Measurements from ENCODE around the gene SLC12A1.

SLC12A1 gene

DNA sequence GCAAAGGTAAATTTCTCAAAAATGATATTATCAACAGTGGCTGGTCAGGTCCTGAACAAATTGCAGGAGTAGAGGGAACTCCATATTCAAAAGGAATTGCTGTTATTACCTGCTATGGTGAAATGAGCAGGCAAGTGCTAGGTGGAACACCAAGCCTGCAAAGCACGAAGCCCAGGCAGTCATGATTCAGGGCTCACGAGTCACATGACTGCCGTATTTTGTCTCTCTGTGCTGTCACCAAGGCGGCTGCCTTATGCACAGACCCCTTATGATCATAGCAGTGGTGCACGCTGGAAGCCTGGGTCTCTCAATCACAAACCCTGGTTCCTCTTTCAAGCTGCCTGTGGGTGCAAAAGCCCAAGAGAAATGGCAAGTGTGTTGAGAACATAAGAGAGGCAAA is 24.4 kb downstream of the SLC12A1 start:
- in situ Hi-C loops (cut with MboI; ENCODE audit: low sequenced_read_pairs, unreplicated experiment) = no loop called here
- DNase-seq (ENCODE audit: low spot score) = no peak
- no peak for TF ChIP-seq CTCF (IDR thresholded peaks at IDR 0.05; ENCODE audit: borderline replicate concordance, control extremely low read depth, extremely low read depth, insufficient read depth, missing control alignments)

DNA sequence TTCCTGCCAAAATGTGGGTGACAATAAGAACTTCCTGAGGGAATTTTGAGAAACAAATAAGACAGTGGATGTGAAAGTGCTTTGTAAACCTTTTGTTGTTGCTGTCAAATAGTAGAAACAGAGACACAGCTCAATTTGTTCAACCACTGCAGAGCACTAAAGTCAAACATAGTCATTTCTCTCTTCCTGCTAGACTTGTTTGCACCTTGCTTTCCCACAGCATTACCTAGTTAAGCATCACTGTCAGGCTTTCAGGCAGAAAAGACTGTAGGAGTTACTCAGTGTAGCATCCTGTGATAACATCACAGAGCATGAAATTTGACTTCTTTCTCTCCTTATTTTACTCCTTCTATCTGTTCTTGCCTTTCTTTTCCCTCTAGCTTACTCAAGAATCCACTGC is 27.1 kb downstream of the SLC12A1 start:
- in situ Hi-C loops (cut with MboI; ENCODE audit: low sequenced_read_pairs, unreplicated experiment) = no loop called here
- no peak for DNase-seq (ENCODE audit: low spot score)
- no peak for TF ChIP-seq CTCF (IDR thresholded peaks at IDR 0.05; ENCODE audit: borderline replicate concordance, control extremely low read depth, extremely low read depth, insufficient read depth, missing control alignments)

DNA sequence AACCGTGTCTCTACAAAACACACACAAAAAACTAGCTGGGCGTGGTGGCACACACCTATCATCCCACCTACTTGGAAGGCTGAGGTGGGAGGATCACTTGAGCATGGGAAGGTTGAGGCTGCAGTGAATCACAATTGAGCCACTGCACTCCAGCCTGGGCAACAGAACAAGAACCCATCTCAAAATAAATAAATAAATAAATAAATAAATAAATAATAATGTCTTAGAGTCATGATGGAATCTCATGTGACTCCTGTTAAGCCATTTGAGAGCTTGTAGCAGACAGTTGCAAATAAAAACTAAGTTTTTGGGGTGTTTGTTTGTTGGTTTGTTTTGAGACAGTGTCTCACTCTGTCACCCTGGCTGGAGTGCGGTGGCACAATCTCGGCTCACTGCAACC is 33.2 kb downstream of the SLC12A1 start:
- in situ Hi-C loops (cut with MboI; ENCODE audit: low sequenced_read_pairs, unreplicated experiment) = no loop called here
- DNase-seq (ENCODE audit: low spot score) = no peak
- TF ChIP-seq CTCF (IDR thresholded peaks at IDR 0.05; ENCODE audit: borderline replicate concordance, control extremely low read depth, extremely low read depth, insufficient read depth, missing control alignments) = no peak

DNA sequence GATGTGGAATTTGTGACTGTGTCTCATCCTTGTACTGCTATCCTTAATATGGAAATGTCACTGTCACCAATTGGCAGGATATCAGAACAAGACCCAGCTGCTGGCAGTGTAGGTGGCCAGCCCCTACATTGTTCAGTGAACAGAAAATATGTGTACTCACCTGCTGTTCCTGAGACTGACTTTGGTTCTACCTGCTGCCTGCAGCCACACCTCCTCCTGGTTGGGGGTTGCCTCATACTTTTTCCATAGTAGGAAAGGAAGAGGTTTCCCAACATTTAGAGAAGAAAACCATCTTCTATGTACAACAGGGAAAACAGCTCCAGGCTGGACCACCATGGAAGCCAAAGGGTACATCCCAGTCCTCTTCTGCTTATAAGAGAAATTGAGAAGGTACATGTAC is 35.9 kb downstream of the SLC12A1 start:
- DNase-seq (ENCODE audit: low spot score) = no peak
- TF ChIP-seq CTCF (IDR thresholded peaks at IDR 0.05; ENCODE audit: borderline replicate concordance, control extremely low read depth, extremely low read depth, insufficient read depth, missing control alignments) = no peak
- in situ Hi-C loops (cut with MboI; ENCODE audit: low sequenced_read_pairs, unreplicated experiment) = no loop called here

- no peak for TF ChIP-seq CTCF (IDR thresholded peaks at IDR 0.05; ENCODE audit: borderline replicate concordance, control extremely low read depth, extremely low read depth, insufficient read depth, missing control alignments)
- in situ Hi-C loops (cut with MboI; ENCODE audit: low sequenced_read_pairs, unreplicated experiment) = no loop called here
- DNase-seq (ENCODE audit: low spot score) = no peak
Observed at GRCh38 chr15:48242535-48242934, 36.4 kb downstream of the SLC12A1 start.

- TF ChIP-seq CTCF (IDR thresholded peaks at IDR 0.05; ENCODE audit: borderline replicate concordance, control extremely low read depth, extremely low read depth, insufficient read depth, missing control alignments) = no peak
- no peak for DNase-seq (ENCODE audit: low spot score)
- in situ Hi-C loops (cut with MboI; ENCODE audit: low sequenced_read_pairs, unreplicated experiment) = no loop called here
Observed at GRCh38 chr15:48244921-48245320, 38.8 kb downstream of the SLC12A1 start.

DNA sequence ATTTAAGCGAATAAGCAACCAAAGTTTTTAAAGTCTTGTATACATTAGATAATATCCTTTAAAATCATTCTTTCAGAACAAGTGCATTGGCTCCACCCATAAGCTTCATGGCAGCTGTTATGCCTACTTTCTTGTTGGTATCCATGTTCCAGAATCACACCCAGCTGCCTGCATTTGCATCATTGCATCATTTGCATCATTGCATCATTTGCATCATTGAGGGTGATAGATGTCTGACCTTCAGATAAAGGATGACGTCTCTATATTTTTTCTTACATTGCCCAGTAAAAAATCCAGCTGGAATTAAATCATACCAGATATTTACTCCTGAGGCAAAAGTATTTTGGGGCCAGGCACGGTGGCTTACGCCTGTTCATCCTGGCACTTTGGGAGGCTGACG is 42.3 kb downstream of the SLC12A1 start:
- no peak for TF ChIP-seq CTCF (IDR thresholded peaks at IDR 0.05; ENCODE audit: borderline replicate concordance, control extremely low read depth, extremely low read depth, insufficient read depth, missing control alignments)
- in situ Hi-C loops (cut with MboI; ENCODE audit: low sequenced_read_pairs, unreplicated experiment) = no loop called here
- no peak for DNase-seq (ENCODE audit: low spot score)

Measured in GM13976 (cell line).